ENCODE results near the gene AGBL1.
"Not testable (repeated sequence)": the region's sequence is repeated elsewhere in the genome, so short reads cannot be mapped to it uniquely, and the experiment has no call there.

Gene AGBL1

GRCh38 chr15:86942285-86942684, 862.6 kb downstream of the AGBL1 start:
- DNase-seq (ENCODE audit: low read depth): no peak

- no peak for DNase-seq (ENCODE audit: low read depth)
Measured at GRCh38 chr15:86948719-86949118, 869.0 kb downstream of the AGBL1 start.

GRCh38 chr15:86959254-86959653, 879.6 kb downstream of the AGBL1 start:
- no peak for DNase-seq (ENCODE audit: low read depth)

GRCh38 chr15:86961669-86962068, 882.0 kb downstream of the AGBL1 start:
- no peak for DNase-seq (ENCODE audit: low read depth)

GRCh38 chr15:86964271-86964670, 884.6 kb downstream of the AGBL1 start:
- no peak for DNase-seq (ENCODE audit: low read depth)

- no peak for DNase-seq (ENCODE audit: low read depth)
Measured at GRCh38 chr15:86968244-86968643, 888.6 kb downstream of the AGBL1 start.

GRCh38 chr15:86969364-86969763, 889.7 kb downstream of the AGBL1 start:
- DNase-seq (ENCODE audit: low read depth): no peak

GRCh38 chr15:86973284-86973844, 893.7 kb downstream of the AGBL1 start:
- no peak for DNase-seq (ENCODE audit: low read depth)

GRCh38 chr15:86988033-86988432, 908.4 kb downstream of the AGBL1 start:
- no peak for DNase-seq (ENCODE audit: low read depth)

- DNase-seq (ENCODE audit: low read depth): no peak
Measured at GRCh38 chr15:87021751-87022150, 942.1 kb downstream of the AGBL1 start.

GRCh38 chr15:87031540-87032230, 952.0 kb downstream of the AGBL1 start:
- no peak for DNase-seq (ENCODE audit: low read depth)

GRCh38 chr15:87032295-87032694, 952.6 kb downstream of the AGBL1 start:
- no peak for DNase-seq (ENCODE audit: low read depth)

GRCh38 chr15:87033056-87033455, 953.4 kb downstream of the AGBL1 start:
- no peak for DNase-seq (ENCODE audit: low read depth)

- no peak for DNase-seq (ENCODE audit: low read depth)
Measured at GRCh38 chr15:87034886-87035285, 955.2 kb downstream of the AGBL1 start.

GRCh38 chr15:87038404-87038803, 958.7 kb downstream of the AGBL1 start:
- no peak for DNase-seq (ENCODE audit: low read depth)

GRCh38 chr15:87042619-87043018, 962.9 kb downstream of the AGBL1 start:
- not testable (repeated sequence) for DNase-seq (ENCODE audit: low read depth)

GRCh38 chr15:87045746-87046145, 966.1 kb downstream of the AGBL1 start:
- no peak for DNase-seq (ENCODE audit: low read depth)

GRCh38 chr15:87047203-87047965, 967.7 kb downstream of the AGBL1 start:
- no peak for DNase-seq (ENCODE audit: low read depth)
